ENCODE data around the gene RASSF8. TPM values are rescaled to one million over a fixed set of nuclear protein-coding genes. Genes with fewer than 3 reads are reported as not detected.

The RASSF8 gene
- total RNA-seq, 1 experiment from 2014 or later, result 9.2 TPM

- intact Hi-C loops (cut with micrococcal nuclease), result no loop called here
- Histone ChIP-seq H3K4me3 (replicated peaks in 1 of 2; ENCODE audit: low read depth in 1 of 2, low read length in 2 of 2) (no peak overlapping the region), H2AFZ (ENCODE audit: low read depth, low read length, poor library complexity, severe bottlenecking) (no peak overlapping the region), H3K4me2 (ENCODE audit: low read length) (no peak overlapping the region), H3K36me3 (ENCODE audit: control insufficient read depth in 1 of 2, insufficient read depth in 2 of 2, low read length in 2 of 2) (no peaks in the 10 kb centered on the region), H3K9me3 (ENCODE audit: control insufficient read depth in 1 of 2, insufficient read depth in 1 of 2, low read depth in 1 of 2, low read length in 2 of 2) (no peaks in the 10 kb centered on the region), H3K4me1 (ENCODE audit: control insufficient read depth in 1 of 2, insufficient read depth in 2 of 2, low read length in 2 of 2) (peaks cover 8 to 9% of the 10 kb centered on the region in 2 experiments; a peak in 2 of 4 replicates), H3K9ac (ENCODE audit: low read length) (no peak overlapping the region), H4K20me1 (ENCODE audit: insufficient read depth) (no peaks in the 10 kb centered on the region), H3K79me2 (ENCODE audit: insufficient read depth, low read length) (no peaks in the 10 kb centered on the region), H3K27me3 (ENCODE audit: insufficient read depth, low read length) (no peaks in the 10 kb centered on the region), H3K9me2 (ENCODE audit: insufficient read depth) (no peaks in the 10 kb centered on the region), H3K27ac (ENCODE audit: low read depth, low read length) (no peak overlapping the region)
- no peak for ATAC-seq
- TF ChIP-seq ZFX (IDR thresholded peaks at IDR 0.05) (no peak), ATF3 (IDR thresholded peaks at IDR 0.05) (no peak), RAD21 (IDR thresholded peaks at IDR 0.05; ENCODE audit: low read depth) (no peak), ZNF274 (IDR thresholded peaks at IDR 0.05; ENCODE audit: low read depth, low read length) (no peak), TCF7L2 (IDR thresholded peaks at IDR 0.05; ENCODE audit: borderline replicate concordance, extremely low read depth, insufficient read depth, insufficient read length) (no peak), EZH2phosphoT487 (IDR thresholded peaks at IDR 0.05; ENCODE audit: borderline replicate concordance) (no peak)
- ChIA-PET RAD21 (ENCODE audit: low non-redundant PET in 1 of 2, low total read pairs in 2 of 2, uncharacterized antibody in 2 of 2, unreplicated experiment in 2 of 2) (no interaction called here), POLR2A (no interaction called here), CTCF (no interaction called here)
- DNase-seq (ENCODE audit: low read depth, low spot score), result no peak
- no TSS peak for BruUV-seq (replicated peaks)
Measured at GRCh38 chr12:26102953-26103352, 144.5 kb downstream of the RASSF8 start.

GRCh38 chr12:26106347-26106746 is 147.9 kb downstream of the RASSF8 start:
- Histone ChIP-seq H3K79me2 (ENCODE audit: insufficient read depth, low read length) (no peaks in the 10 kb centered on the region), H3K27ac (ENCODE audit: low read depth, low read length) (no peak overlapping the region), H3K4me2 (ENCODE audit: low read length) (no peak overlapping the region), H2AFZ (ENCODE audit: low read depth, low read length, poor library complexity, severe bottlenecking) (no peak overlapping the region), H3K9me2 (ENCODE audit: insufficient read depth) (no peaks in the 10 kb centered on the region), H3K9me3 (ENCODE audit: control insufficient read depth in 1 of 2, insufficient read depth in 1 of 2, low read depth in 1 of 2, low read length in 2 of 2) (no peaks in the 10 kb centered on the region), H3K4me1 (ENCODE audit: control insufficient read depth in 1 of 2, insufficient read depth in 2 of 2, low read length in 2 of 2) (peaks cover 4% of the 10 kb centered on the region in 2 experiments; a peak in 2 of 4 replicates), H3K36me3 (ENCODE audit: control insufficient read depth in 1 of 2, insufficient read depth in 2 of 2, low read length in 2 of 2) (no peaks in the 10 kb centered on the region), H3K27me3 (ENCODE audit: insufficient read depth, low read length) (no peaks in the 10 kb centered on the region), H4K20me1 (ENCODE audit: insufficient read depth) (no peaks in the 10 kb centered on the region), H3K4me3 (replicated peaks in 1 of 2; ENCODE audit: low read depth in 1 of 2, low read length in 2 of 2) (no peak overlapping the region), H3K9ac (ENCODE audit: low read length) (no peak overlapping the region)
- ATAC-seq, result no peak
- RAD21 ChIA-PET (ENCODE audit: low non-redundant PET in 1 of 2, low total read pairs in 2 of 2, uncharacterized antibody in 2 of 2, unreplicated experiment in 2 of 2), result no interaction called here
- CTCF ChIA-PET, result no interaction called here
- POLR2A ChIA-PET, result no interaction called here
- intact Hi-C loops (cut with micrococcal nuclease), result no loop called here
- no peak for DNase-seq (ENCODE audit: low read depth, low spot score)
- no TSS peak for BruUV-seq (replicated peaks)
- no peak for TF ChIP-seq CEBPB (IDR thresholded peaks at IDR 0.05; ENCODE audit: low read depth)
- TF ChIP-seq EGR1 (IDR thresholded peaks at IDR 0.05; ENCODE audit: low read depth), result no peak
- TF ChIP-seq JUND (IDR thresholded peaks at IDR 0.05), result no peak
- TF ChIP-seq CBX3 (IDR thresholded peaks at IDR 0.05; ENCODE audit: low read depth), result no peak
- no peak for TF ChIP-seq ZBTB33 (IDR thresholded peaks at IDR 0.05; ENCODE audit: extremely low read depth, insufficient replicate concordance, low read length)
- TF ChIP-seq SIN3A (IDR thresholded peaks at IDR 0.05; ENCODE audit: low read depth), result no peak
- no peak for TF ChIP-seq EZH2phosphoT487 (IDR thresholded peaks at IDR 0.05; ENCODE audit: borderline replicate concordance)
- TF ChIP-seq POLR2A (IDR thresholded peaks at IDR 0.05; ENCODE audit: borderline replicate concordance, extremely low read depth, insufficient read depth, insufficient read length), result no peak
- TF ChIP-seq CTCF (IDR thresholded peaks at IDR 0.05 in 2 of 3, conservative IDR thresholded peaks at IDR 0.05 in 1 of 3; ENCODE audit: borderline replicate concordance in 1 of 3, insufficient read depth in 1 of 3, low read depth in 2 of 3, low read length in 2 of 3), result no peak

All from HCT116 (cell line).